Epidermal melanocyte (primary cell): ENCODE data around the gene SPEF1.
A peak's percentile ranks its signal among the peaks of the same experiment; 100 is the strongest.

Experiments
- DNase-seq: peaks from one replicate; pipeline ENCODE4 v3.0.0; 2011; ENCODE audit warnings: low spot score; ENCODE audit not compliant: insufficient read length

Gene SPEF1

GRCh38 chr20:3751305-3751674 lies 30.0 kb downstream of the SPEF1 start:
- no peak for DNase-seq

- DNase-seq, result peak; percentile 57
Measured at GRCh38 chr20:3749689-3750531, 31.3 kb downstream of the SPEF1 start.

DNA sequence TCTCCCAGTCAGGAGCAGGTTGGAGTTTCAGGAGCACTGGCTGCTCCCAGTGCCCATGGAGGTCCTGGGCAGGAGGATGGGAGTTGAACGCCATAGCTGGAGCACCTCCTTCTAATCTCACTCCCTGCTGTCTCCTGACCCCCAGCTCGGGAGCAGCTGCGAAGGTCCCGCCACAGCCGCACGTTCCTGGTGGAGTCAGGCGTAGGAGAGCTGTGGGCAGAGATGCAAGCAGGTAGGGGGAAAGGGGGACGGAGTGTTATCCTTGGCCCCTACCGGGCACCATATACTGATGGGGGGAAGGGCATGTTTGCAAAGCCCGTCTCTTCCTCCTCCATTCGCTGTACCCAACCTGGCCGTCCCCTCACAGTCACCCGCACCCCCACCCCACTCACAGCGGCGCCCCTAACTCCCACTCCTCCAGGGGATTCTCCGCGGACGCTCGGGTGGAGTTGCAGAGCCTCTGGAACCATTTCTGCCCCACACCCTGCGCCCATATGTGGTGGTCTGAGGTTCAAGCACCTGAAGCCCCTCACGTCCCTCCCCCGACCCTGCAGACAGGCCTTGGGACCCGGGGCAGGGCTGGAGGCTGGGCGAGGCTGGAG lies 32.1 kb downstream of the SPEF1 start:
- DNase-seq, result peak; percentile 11

DNA sequence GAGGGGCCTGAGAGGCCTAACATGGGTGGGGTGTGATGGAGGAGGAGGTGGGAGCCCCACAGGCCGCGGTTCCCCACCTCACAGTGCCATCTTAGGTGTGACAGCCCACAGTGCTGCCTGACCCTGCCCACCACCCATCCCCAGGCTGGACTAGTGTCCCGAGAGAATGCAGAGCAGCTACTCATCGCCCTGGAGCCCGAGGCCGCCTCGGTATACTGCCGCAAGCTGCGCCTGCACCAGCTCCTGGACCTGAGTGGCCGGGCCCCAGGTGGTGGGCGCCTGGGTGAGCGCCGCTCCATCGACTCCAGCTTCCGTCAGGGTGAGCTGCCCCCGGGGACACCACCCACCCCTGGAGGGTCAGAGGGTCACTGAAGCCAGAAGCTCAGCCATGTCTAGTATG lies 33.2 kb downstream of the SPEF1 start:
- DNase-seq, result peak; percentile 10

- peak; percentile 3 for DNase-seq
Measured at GRCh38 chr20:3747471-3747870, 33.8 kb downstream of the SPEF1 start.

- no peak for DNase-seq
Measured at GRCh38 chr20:3745686-3746173, 35.5 kb downstream of the SPEF1 start.

GRCh38 chr20:3744806-3745685 lies 36.2 kb downstream of the SPEF1 start:
- peak; percentile 52 for DNase-seq

- no peak for DNase-seq
Measured at GRCh38 chr20:3744037-3744436, 37.2 kb downstream of the SPEF1 start.

DNA sequence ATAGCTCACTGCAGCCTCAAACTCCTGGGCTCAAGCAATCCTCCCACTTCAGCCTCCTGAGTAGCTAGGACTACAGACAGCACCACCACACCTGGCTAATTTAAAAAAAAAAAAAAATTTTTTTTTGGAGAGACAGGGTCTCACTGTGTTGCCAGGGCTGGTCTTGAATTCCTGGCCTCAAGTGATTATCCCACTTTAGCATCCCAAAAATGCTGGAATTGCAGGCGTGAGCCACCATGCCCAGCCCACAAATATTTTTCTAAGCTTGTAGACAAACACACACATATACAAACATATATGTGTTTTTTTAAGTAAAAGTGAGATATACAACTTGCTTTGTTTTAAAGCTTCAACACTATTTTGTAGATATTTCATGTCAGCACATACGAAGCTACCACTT lies 38.0 kb downstream of the SPEF1 start:
- no peak for DNase-seq

DNA sequence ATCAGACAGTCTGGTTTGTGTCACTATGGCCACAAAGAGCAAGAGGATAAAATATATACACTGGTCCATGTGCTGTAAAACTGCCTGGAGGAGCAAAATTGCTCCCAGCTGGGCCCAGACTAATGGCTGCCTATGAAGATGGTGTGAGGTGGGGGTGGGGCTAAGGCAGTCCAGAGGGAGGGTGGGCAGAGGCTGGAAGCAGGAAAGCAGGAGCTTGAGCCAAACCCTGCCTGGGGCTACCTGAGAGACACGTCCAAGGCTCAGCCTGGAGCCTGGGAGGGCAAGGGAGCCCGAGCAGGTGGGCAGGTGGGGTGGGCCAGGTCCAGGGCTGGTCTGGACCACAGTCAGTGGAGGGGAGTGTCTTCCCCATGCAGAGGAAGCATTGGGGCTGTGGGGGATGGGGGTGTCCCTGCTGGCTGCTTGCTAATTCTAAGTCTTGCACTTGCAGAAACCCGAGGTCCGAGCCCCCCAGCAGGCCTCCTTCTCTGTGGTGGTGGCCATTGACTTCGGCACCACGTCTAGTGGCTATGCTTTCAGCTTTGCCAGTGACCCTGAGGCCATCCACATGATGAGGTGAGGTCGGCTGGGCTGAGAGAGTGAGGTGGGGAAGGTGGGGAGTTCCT lies 39.3 kb downstream of the SPEF1 start:
- no peak for DNase-seq

DNA sequence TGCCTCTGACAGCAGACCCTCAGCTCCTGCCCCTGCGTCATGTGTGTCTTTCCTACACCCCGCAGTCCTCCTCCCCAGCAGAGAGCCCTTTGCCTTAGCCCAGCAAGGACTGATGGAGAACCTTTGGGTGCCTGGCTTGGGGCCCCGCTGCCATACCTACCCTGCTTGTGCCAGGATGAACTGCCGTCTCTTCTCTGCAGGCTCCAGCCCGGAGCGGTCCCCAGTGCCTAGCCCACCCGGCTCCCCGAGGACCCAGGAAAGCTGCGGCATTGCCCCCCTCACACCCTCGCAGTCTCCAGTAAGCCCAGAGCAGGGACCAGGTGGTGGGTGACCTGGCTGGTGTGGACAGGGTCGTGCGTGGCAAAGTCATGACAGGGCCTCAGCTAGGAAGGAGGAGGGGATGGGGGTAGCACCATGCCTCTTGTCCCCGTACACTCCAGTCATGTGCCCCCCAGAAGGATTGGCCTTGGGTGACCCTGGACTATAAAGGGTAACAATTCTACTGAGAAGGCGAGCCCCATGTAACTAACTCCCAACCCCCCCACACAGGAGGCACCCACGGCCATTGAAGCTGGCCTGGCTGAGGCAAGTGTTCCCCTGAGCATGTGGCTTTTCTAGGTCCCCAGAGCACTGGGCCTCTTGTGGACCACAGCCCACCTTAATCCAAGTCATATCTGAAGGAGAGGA lies 40.5 kb downstream of the SPEF1 start:
- no peak for DNase-seq

GRCh38 chr20:3739926-3740451 lies 41.3 kb downstream of the SPEF1 start:
- DNase-seq, result no peak

DNA sequence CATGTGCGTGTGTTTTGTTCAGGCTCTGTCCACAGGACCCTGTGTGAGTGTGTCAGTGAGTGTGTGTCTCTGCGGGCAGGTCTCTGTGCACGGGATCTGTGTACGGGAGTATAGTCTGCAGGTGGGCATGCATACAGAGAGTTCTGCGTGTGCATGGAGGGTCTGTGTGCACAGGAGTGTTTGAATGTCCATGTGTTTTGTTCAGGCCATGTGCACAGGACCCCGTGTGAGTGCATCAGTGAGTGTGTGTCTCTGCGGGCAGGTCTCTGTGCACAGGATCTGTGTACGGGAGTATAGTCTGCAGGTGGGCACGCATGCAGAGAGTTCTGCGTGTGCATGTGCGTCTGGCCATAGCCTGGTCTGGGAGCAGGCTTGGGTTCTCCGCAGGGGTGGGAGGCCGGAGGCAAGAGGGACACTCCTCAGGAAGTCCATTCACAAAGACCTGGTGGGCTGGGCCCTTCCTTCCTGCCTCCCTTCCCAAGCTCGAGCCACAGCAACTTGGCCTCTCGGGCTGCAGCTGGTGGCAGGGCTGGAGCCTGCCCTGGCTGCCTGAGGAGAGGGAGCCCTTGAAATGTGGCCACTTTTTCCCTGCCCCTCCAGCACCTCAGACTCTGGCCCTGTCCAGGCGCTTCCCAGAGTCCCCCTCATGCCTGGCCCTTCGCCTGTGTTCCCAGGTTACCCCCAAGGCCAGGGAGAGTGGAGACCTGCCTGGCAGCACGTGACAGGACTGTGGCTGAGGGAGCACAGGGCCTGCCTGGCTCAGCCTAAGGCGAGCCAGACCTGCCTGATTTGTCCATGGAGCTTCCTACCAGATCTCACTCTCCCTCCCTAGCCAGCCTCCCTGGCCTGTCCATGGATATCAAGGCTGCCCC lies 42.0 kb downstream of the SPEF1 start:
- DNase-seq, result no peak

- no peak for DNase-seq
Measured at GRCh38 chr20:3738111-3739053, 42.9 kb downstream of the SPEF1 start.

DNA sequence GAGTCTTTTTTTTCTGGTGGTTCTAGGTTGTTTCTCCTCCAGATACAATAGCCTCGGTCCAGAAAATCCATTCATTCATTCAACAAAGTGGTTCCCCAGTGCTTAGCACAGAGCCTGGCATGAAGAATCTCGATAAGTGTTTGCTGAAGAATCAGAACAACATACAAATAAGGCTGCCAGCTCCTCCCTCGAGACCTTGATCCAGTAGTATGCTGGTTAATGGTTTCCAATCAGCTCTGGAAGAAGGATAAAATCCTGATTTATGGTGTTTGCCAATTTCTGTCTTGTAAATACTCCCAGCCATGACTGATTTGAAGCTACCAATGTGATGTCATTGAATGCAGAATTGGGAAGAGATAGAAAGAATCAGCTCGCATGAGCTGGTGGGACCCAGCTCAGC lies 45.5 kb downstream of the SPEF1 start:
- peak; percentile 7 for DNase-seq

DNA sequence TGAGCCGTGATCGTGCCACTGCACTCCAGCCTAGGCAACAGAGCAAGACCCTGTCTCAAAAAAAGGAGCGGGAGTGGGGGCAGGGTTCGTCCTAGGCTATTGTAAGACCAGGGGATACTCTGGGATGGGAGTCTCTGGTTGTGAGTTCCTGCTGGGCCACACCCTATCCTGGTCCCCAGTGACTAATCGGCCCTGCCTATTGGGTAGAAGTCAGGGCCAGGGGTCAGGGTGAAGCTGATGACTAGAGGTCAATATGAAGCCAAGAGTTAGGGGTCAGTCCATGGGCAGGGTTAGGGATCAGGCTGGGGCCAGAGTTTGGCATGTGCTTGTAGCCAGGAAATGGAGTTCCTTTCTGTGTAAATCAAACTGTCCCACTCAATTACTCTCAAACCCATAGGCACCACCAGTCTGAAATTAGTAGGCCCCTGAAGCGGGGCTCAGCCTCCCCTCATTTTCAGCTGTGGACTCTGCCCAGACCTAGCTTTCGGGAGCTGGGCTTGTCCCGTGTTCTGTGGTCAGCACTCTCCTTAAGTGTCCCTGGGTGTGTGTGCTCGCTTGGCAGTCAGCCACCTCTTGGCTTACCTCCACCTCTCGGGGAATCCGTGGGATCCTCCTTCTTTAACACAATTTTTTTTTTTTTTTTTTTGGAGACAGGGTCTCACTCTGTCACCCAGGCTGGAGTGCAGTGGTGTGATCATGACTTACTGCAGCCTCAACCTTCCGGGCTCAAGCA lies 47.0 kb downstream of the SPEF1 start:
- DNase-seq, result peak; percentile 8

GRCh38 chr20:3733119-3733995 lies 47.9 kb downstream of the SPEF1 start:
- DNase-seq, result peak; percentile 12
